Measurements from ENCODE around the gene DYNC2I2. TPM values are rescaled to one million over a fixed set of nuclear protein-coding genes. Genes with fewer than 3 reads are reported as not detected.
A peak's percentile ranks its signal among the peaks of the same experiment; 100 is the strongest.
"Not testable (repeated sequence)": the region's sequence is repeated elsewhere in the genome, so short reads cannot be mapped to it uniquely, and the experiment has no call there.

Gene DYNC2I2
- total RNA-seq, 1 donor from 2014 or later = 24.0 TPM

DNA sequence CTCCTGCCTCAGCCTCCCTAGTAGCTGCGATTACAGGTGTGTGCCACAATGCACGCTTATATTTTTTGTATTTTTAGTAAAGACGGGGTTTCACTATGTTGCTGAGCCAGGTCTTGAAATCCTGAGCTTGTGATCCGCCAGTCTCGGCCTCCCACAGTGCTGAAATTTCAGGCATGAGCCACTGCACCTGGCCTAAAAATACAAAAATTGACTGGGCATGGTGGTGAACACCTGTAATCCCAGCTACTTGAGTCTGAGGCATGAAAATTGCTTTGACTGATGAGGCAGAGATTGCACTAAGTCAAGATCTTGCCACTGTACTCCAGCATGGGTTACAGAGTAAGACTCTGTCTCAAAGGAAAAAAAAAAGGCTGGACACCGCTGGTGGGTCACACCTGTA, 13.1 kb upstream of the DYNC2I2 start:
- TF ChIP-seq, protein P1, sequence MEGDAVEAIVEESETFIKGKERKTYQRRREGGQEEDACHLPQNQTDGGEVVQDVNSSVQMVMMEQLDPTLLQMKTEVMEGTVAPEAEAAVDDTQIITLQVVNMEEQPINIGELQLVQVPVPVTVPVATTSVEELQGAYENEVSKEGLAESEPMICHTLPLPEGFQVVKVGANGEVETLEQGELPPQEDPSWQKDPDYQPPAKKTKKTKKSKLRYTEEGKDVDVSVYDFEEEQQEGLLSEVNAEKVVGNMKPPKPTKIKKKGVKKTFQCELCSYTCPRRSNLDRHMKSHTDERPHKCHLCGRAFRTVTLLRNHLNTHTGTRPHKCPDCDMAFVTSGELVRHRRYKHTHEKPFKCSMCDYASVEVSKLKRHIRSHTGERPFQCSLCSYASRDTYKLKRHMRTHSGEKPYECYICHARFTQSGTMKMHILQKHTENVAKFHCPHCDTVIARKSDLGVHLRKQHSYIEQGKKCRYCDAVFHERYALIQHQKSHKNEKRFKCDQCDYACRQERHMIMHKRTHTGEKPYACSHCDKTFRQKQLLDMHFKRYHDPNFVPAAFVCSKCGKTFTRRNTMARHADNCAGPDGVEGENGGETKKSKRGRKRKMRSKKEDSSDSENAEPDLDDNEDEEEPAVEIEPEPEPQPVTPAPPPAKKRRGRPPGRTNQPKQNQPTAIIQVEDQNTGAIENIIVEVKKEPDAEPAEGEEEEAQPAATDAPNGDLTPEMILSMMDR (IDR thresholded peaks at IDR 0.05) = no peak
- Mint-ChIP-seq H3K4me3 (ENCODE audit: unreplicated experiment) (no peak overlapping the region), H3K36me3 (ENCODE audit: low read depth) (no peaks in the 10 kb centered on the region), H3K27ac (ENCODE audit: unreplicated experiment) (no peak overlapping the region), H3K27me3 (ENCODE audit: low read depth) (no peaks in the 10 kb centered on the region), H3K9me3 (ENCODE audit: low read depth) (no peaks in the 10 kb centered on the region), H3K4me1 (ENCODE audit: low read depth) (no peaks in the 10 kb centered on the region)
- DNase-seq (ENCODE audit: low spot score) = no peak

DNA sequence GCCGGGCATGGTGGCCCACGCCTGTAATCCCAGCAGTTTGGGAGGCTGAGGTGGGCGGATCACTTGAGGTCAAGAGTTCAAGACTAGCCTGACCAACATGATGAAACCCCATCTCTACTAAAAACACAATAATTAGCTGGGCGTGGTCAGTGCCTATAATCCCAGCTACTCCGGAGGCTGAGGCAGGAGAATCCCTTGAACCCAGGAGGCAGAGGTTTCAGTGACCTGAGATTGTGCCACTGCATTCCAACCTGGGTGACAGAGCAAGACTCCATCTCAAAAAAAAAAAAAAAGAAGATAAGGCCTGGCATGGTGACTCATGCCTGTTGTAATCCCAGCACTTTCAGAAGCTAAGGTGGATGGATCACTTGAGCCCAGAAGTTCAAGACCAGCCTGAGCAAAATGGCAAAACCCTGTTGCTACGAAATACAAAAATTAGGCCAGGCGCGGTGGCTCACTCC, 9.9 kb upstream of the DYNC2I2 start:
- H3K36me3 Mint-ChIP-seq (ENCODE audit: low read depth); H3K27me3 Mint-ChIP-seq (ENCODE audit: low read depth); H3K9me3 Mint-ChIP-seq (ENCODE audit: low read depth); H3K4me3 Mint-ChIP-seq (ENCODE audit: unreplicated experiment); H3K4me1 Mint-ChIP-seq (ENCODE audit: low read depth); H3K27ac Mint-ChIP-seq (ENCODE audit: unreplicated experiment); DNase-seq (ENCODE audit: low spot score): not testable (repeated sequence)

DNA sequence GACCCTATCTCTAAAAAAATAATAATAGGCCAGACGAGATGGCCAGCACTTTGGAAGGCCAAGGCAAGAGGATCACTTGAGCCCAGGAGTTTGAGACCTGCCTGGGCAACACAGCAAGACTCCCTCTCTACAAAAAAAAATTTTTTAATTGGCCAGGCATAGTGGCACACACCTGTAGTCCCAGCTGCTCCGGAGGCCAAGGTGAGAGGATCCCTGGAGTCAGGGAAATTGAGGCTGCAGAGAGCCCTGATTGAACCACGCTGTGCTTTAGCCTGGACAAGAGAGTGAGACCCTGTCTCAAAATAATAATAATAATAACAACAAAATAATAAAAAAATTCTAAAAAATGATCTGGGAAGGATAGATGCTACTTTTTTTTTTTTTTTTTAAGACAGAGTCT, 1.1 kb upstream of the DYNC2I2 start:
- Mint-ChIP-seq H3K36me3 (ENCODE audit: low read depth) (no peaks in the 10 kb centered on the region), H3K4me1 (ENCODE audit: low read depth) (peaks cover 14% of the 10 kb centered on the region), H3K27ac (ENCODE audit: unreplicated experiment) (no peak overlapping the region), H3K9me3 (ENCODE audit: low read depth) (no peaks in the 10 kb centered on the region), H3K27me3 (ENCODE audit: low read depth) (no peaks in the 10 kb centered on the region), H3K4me3 (ENCODE audit: unreplicated experiment) (no peak overlapping the region)
- no peak for DNase-seq (ENCODE audit: low spot score)
- TF ChIP-seq, protein P1 (IDR thresholded peaks at IDR 0.05) = no peak

DNA sequence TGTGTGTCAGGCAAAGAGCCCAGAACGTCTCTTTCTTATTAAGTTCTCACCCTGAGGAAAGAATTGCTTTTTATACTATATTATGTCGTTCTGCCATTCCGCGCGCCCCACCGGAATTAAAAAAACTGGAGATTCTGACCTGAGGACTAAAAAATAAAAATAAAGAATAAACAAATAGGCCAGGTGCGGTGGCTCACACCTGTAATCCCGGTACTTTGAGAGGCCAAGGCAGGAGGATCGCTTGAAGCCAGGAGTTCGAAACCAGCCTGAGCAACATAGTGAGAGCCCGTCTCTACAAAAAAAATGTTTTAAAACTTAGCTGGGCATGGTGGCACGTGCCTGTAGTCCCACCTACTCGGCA, 677 bp upstream of the DYNC2I2 start:
- TF ChIP-seq, protein P1 (IDR thresholded peaks at IDR 0.05) = no peak
- Mint-ChIP-seq H3K4me3 (ENCODE audit: unreplicated experiment) (peak overlapping the region; percentile 87), H3K4me1 (ENCODE audit: low read depth) (peaks cover 14% of the 10 kb centered on the region), H3K27ac (ENCODE audit: unreplicated experiment) (peak overlapping the region; percentile 100), H3K36me3 (ENCODE audit: low read depth) (no peaks in the 10 kb centered on the region), H3K9me3 (ENCODE audit: low read depth) (no peaks in the 10 kb centered on the region), H3K27me3 (ENCODE audit: low read depth) (no peaks in the 10 kb centered on the region)
- no peak for DNase-seq (ENCODE audit: low spot score)

DNA sequence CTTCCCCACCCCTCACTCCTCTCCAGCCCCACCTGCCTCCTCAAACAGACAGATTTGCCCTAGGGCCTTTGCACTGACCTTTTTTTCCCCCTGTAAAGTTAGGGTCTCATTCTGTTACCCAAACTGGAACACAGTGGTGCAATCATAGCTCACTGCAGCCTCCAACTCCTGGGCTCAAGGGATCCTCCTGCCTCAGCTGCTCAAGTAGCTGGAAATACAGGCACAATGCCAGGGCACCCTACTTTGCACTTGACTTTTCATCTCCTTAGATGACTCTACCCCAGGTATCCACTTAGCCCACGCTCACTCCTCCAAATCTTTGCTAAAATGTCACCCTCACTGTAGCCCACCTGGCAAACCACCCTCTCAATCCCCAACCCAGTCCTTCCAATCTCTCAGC, 2.2 kb downstream of the DYNC2I2 start:
- TF ChIP-seq, protein P1 (IDR thresholded peaks at IDR 0.05) = no peak
- Mint-ChIP-seq H3K27me3 (ENCODE audit: low read depth) (no peaks in the 10 kb centered on the region), H3K27ac (ENCODE audit: unreplicated experiment) (no peak overlapping the region), H3K9me3 (ENCODE audit: low read depth) (no peaks in the 10 kb centered on the region), H3K4me1 (ENCODE audit: low read depth) (peaks cover 14% of the 10 kb centered on the region), H3K36me3 (ENCODE audit: low read depth) (no peaks in the 10 kb centered on the region), H3K4me3 (ENCODE audit: unreplicated experiment) (no peak overlapping the region)
- DNase-seq (ENCODE audit: low spot score) = no peak

DNA sequence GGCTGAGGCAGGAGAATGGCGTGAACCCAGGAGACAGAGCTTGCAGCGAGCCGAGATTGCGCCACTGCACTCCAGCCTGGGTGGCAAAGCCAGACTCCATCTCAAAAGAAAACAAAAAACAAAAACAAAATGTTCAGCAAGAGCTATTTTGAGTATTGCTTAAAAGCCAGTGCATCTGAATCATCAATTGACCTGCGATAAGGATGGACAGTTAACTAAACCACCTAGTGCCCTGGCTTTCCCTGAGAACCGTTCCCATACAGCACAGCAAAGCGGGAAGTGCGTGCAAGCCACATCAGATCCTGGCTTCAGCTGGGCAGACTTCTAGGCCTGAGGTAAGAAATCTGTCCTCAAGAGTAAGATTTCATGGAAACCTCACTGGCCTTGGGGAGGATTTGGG, 2.7 kb downstream of the DYNC2I2 start:
- Mint-ChIP-seq H3K36me3 (ENCODE audit: low read depth) (no peaks in the 10 kb centered on the region), H3K4me3 (ENCODE audit: unreplicated experiment) (no peak overlapping the region), H3K27ac (ENCODE audit: unreplicated experiment) (no peak overlapping the region), H3K27me3 (ENCODE audit: low read depth) (no peaks in the 10 kb centered on the region), H3K9me3 (ENCODE audit: low read depth) (no peaks in the 10 kb centered on the region), H3K4me1 (ENCODE audit: low read depth) (peaks cover 17% of the 10 kb centered on the region)
- DNase-seq (ENCODE audit: low spot score) = no peak
- TF ChIP-seq, protein P1 (IDR thresholded peaks at IDR 0.05) = no peak

All from chondrocyte (in vitro differentiated cells).